ENCODE results near the gene PKD1L1. TPM values are rescaled to one million over a fixed set of nuclear protein-coding genes. Genes with fewer than 3 reads are reported as not detected.
"Not testable (repeated sequence)": the region's sequence is repeated elsewhere in the genome, so short reads cannot be mapped to it uniquely, and the experiment has no call there.

PKD1L1 gene
- polyA plus RNA-seq, 1 of the 3 experiments (the other 2 are of a cell fraction) = 0.10 TPM

- WGBS (ENCODE audit: low lambda C conversion rate) = 56% methylated on average over 1 of the region's 1 CpG
- Histone ChIP-seq H3K27me3 (ENCODE audit: insufficient read depth) (no peaks in the 10 kb centered on the region; the same call in 1 of the 2 replicates), H3F3A (replicated peaks; ENCODE audit: insufficient read depth) (peaks cover 5% of the 10 kb centered on the region), H3K9me2 (no peaks in the 10 kb centered on the region), H3K36me3 (replicated peaks in 1 of 2; ENCODE audit: control insufficient read depth in 1 of 2, insufficient read depth in 2 of 2, low read length in 1 of 2) (no peaks in the 10 kb centered on the region), H3K9ac (no peak overlapping the region), H3K9me3 (no peaks in the 10 kb centered on the region), H2AFZ (ENCODE audit: low read depth) (no peak overlapping the region), H3K4me3 (ENCODE audit: low read depth in 2 of 2, low read length in 1 of 2) (no peak overlapping the region), H3K27ac (ENCODE audit: low read depth in 2 of 2, low read length in 1 of 2) (no peak overlapping the region), H3K4me1 (ENCODE audit: control insufficient read depth in 1 of 2, insufficient read depth in 2 of 2, low read depth in 1 of 2, low read length in 1 of 2) (no peaks in the 10 kb centered on the region; a peak in 1 of 4 replicates), H3K4me2 (no peak overlapping the region), H3K79me2 (ENCODE audit: insufficient read depth) (no peaks in the 10 kb centered on the region), H4K20me1 (ENCODE audit: insufficient read depth) (no peaks in the 10 kb centered on the region)
- no peak for DNase-seq
- ChIA-PET CTCF (interaction anchor here (1.2 to 3.2 kb wide), 7 partner anchors 9 to 737 kb away, joined by 3 to 18 read pairs (median 5); no protein-coding TSS in a partner anchor), POLR2A (no interaction called here)
- no peak for TF ChIP-seq CHD2 (IDR thresholded peaks at IDR 0.05; ENCODE audit: low read length, partially characterized antibody)
Observed at GRCh38 chr7:47991270-47991669, 43.0 kb upstream of the PKD1L1 start.

GRCh38 chr7:47990592-47990991 lies 42.3 kb upstream of the PKD1L1 start:
- Histone ChIP-seq H3K27me3 (ENCODE audit: insufficient read depth) (no peaks in the 10 kb centered on the region; the same call in 1 of the 2 replicates), H3K9me2 (no peaks in the 10 kb centered on the region), H3K9ac (no peak overlapping the region), H3K4me3 (ENCODE audit: low read depth in 2 of 2, low read length in 1 of 2) (no peak overlapping the region), H3K79me2 (ENCODE audit: insufficient read depth) (no peaks in the 10 kb centered on the region), H3F3A (replicated peaks; ENCODE audit: insufficient read depth) (peaks cover 5% of the 10 kb centered on the region), H2AFZ (ENCODE audit: low read depth) (no peak overlapping the region), H4K20me1 (ENCODE audit: insufficient read depth) (no peaks in the 10 kb centered on the region), H3K9me3 (no peaks in the 10 kb centered on the region), H3K36me3 (replicated peaks in 1 of 2; ENCODE audit: control insufficient read depth in 1 of 2, insufficient read depth in 2 of 2, low read length in 1 of 2) (no peaks in the 10 kb centered on the region), H3K27ac (ENCODE audit: low read depth in 2 of 2, low read length in 1 of 2) (no peak overlapping the region), H3K4me1 (ENCODE audit: control insufficient read depth in 1 of 2, insufficient read depth in 2 of 2, low read depth in 1 of 2, low read length in 1 of 2) (no peaks in the 10 kb centered on the region; a peak in 1 of 4 replicates), H3K4me2 (no peak overlapping the region)
- WGBS (ENCODE audit: low lambda C conversion rate) = 80% methylated on average over 5 of the region's 5 CpGs
- TF ChIP-seq SIN3A (IDR thresholded peaks at IDR 0.05; ENCODE audit: borderline replicate concordance, low read depth, low read length) (no peak), TAF1 (IDR thresholded peaks at IDR 0.05; ENCODE audit: borderline replicate concordance, low read depth, low read length) (no peak), PBX3 (IDR thresholded peaks at IDR 0.05) (no peak), RAD21 (IDR thresholded peaks at IDR 0.05; ENCODE audit: low read length) (no peak), RCOR1 (IDR thresholded peaks at IDR 0.05; ENCODE audit: low read length) (no peak), IRF3 (IDR thresholded peaks at IDR 0.05; ENCODE audit: low read depth, low read length) (no peak), YY1 (IDR thresholded peaks at IDR 0.05; ENCODE audit: low read depth) (no peak), FOXM1 (IDR thresholded peaks at IDR 0.05; ENCODE audit: low read depth) (no peak), CHD2 (IDR thresholded peaks at IDR 0.05; ENCODE audit: low read length, partially characterized antibody) (no peak), ELF1 (IDR thresholded peaks at IDR 0.05) (no peak), MXI1 (IDR thresholded peaks at IDR 0.05; ENCODE audit: low read depth, low read length) (no peak), MAX (IDR thresholded peaks at IDR 0.05; ENCODE audit: low read depth) (no peak), NRF1 (IDR thresholded peaks at IDR 0.05; ENCODE audit: low read depth, low read length) (no peak), REST (IDR thresholded peaks at IDR 0.05; ENCODE audit: low read depth, low read length) (no peak), GATA2 (CRISPR knock-in tag; IDR thresholded peaks at IDR 0.05) (no peak)
- ChIA-PET CTCF (interaction anchor here (1.7 to 3.2 kb wide), 3 partner anchors 46 to 737 kb away, joined by 4 to 18 read pairs (median 8); no protein-coding TSS in a partner anchor), POLR2A (no interaction called here)
- DNase-seq = no peak

GRCh38 chr7:47989607-47990400 lies 41.5 kb upstream of the PKD1L1 start:
- H3K9me2 ChIP-seq; H3K36me3 ChIP-seq (replicated peaks in 1 of 2; ENCODE audit: control insufficient read depth in 1 of 2, insufficient read depth in 2 of 2, low read length in 1 of 2); H3K4me3 ChIP-seq (ENCODE audit: low read depth in 2 of 2, low read length in 1 of 2); H4K20me1 ChIP-seq (ENCODE audit: insufficient read depth); H3K9ac ChIP-seq; H3F3A ChIP-seq (replicated peaks; ENCODE audit: insufficient read depth); H3K4me2 ChIP-seq; POLR2A ChIA-PET; H2AFZ ChIP-seq (ENCODE audit: low read depth); DNase-seq; H3K79me2 ChIP-seq (ENCODE audit: insufficient read depth); H3K4me1 ChIP-seq (ENCODE audit: control insufficient read depth in 1 of 2, insufficient read depth in 2 of 2, low read depth in 1 of 2, low read length in 1 of 2); H3K9me3 ChIP-seq; H3K27me3 ChIP-seq (ENCODE audit: insufficient read depth); H3K27ac ChIP-seq (ENCODE audit: low read depth in 2 of 2, low read length in 1 of 2): not testable (repeated sequence)
- WGBS (ENCODE audit: low lambda C conversion rate) = 77% methylated on average over 10 of the region's 10 CpGs
- CTCF ChIA-PET = interaction anchor here (1.0 to 3.2 kb wide), 8 partner anchors 12 to 736 kb away, joined by 3 to 18 read pairs (median 4); no protein-coding TSS in a partner anchor

Data from SK-N-SH (cell line).